Astrocyte (in vitro differentiated cells and primary cell): Measurements from ENCODE around the gene CACNA1F. TPM values are rescaled to one million over a fixed set of nuclear protein-coding genes. Genes with fewer than 3 reads are reported as not detected.

ENCODE experiments used
- DNase-seq: peaks from one replicate; pipeline ENCODE4 v3.0.0-alpha.2; 2010; ENCODE audit warnings: low read depth
- FAIRE-seq: peaks from 2 replicates; lab custom pipeline; 2011; peaks lifted over from hg19 to GRCh38; lab: Jason Lieb, UNC
- H2AFZ ChIP-seq: 2 replicates; pipeline ENCODE4 v1.6.0; 2012; ENCODE audit warnings: low read depth, low read length, inconsistent platforms
- H3K27ac ChIP-seq: 2 replicates; pipeline ENCODE4 v1.5.1; 2011; ENCODE audit warnings: low read depth, low read length, inconsistent platforms
- H3K27me3 ChIP-seq: 2 replicates; pipeline ENCODE4 v1.6.0; 2011; ENCODE audit warnings: low read length, inconsistent platforms; ENCODE audit not compliant: insufficient read depth
- H3K36me3 ChIP-seq: 2 replicates; pipeline ENCODE4 v1.5.1; 2011; ENCODE audit warnings: low read length, inconsistent platforms; ENCODE audit not compliant: insufficient read depth
- H3K4me1 ChIP-seq: 2 replicates; pipeline ENCODE4 v1.5.1; 2011; ENCODE audit warnings: low read length, inconsistent platforms; ENCODE audit not compliant: insufficient read depth
- H3K4me2 ChIP-seq: 2 replicates; pipeline ENCODE4 v1.6.0; 2012; ENCODE audit warnings: low read length, inconsistent platforms
- H3K4me3 ChIP-seq: 2 replicates; pipeline ENCODE4 v1.5.1; 2011; ENCODE audit warnings: low read depth, mild to moderate bottlenecking, low read length, inconsistent platforms; ENCODE audit not compliant: insufficient read depth
- H3K79me2 ChIP-seq: 2 replicates; pipeline ENCODE4 v1.6.0; 2012; ENCODE audit warnings: mild to moderate bottlenecking, low read length, inconsistent platforms; ENCODE audit not compliant: insufficient read depth
- H3K9ac ChIP-seq: 2 replicates; pipeline ENCODE4 v1.6.0; 2012; ENCODE audit warnings: mild to moderate bottlenecking, low read length, inconsistent platforms
- H3K9me3 ChIP-seq: 2 replicates; pipeline ENCODE4 v1.5.1; 2012; ENCODE audit warnings: low read depth, mild to moderate bottlenecking, low read length, inconsistent platforms; ENCODE audit not compliant: insufficient read depth
- H4K20me1 ChIP-seq: 2 replicates; pipeline ENCODE4 v1.6.0; 2012; ENCODE audit warnings: low read length, inconsistent platforms; ENCODE audit not compliant: insufficient read depth
- H3K27ac Mint-ChIP-seq: one replicate; pipeline ENCODE4 v1.8.0; 2021; ENCODE audit warnings: mild to moderate bottlenecking, mixed read lengths; ENCODE audit not compliant: unreplicated experiment
- H3K27me3 Mint-ChIP-seq: one replicate; pipeline ENCODE4 v1.8.0; 2021; ENCODE audit warnings: low read depth, mixed read lengths; ENCODE audit not compliant: unreplicated experiment
- H3K36me3 Mint-ChIP-seq: one replicate; pipeline ENCODE4 v1.8.0; 2021; ENCODE audit warnings: low read depth, mixed read lengths; ENCODE audit not compliant: unreplicated experiment
- H3K4me1 Mint-ChIP-seq: one replicate; pipeline ENCODE4 v1.8.0; 2021; ENCODE audit warnings: low read depth, mixed read lengths; ENCODE audit not compliant: unreplicated experiment
- H3K4me3 Mint-ChIP-seq: one replicate; pipeline ENCODE4 v1.8.0; 2021; ENCODE audit warnings: mild to moderate bottlenecking, moderate library complexity, mixed read lengths; ENCODE audit not compliant: unreplicated experiment
- H3K9me3 Mint-ChIP-seq: one replicate; pipeline ENCODE4 v1.8.0; 2021; ENCODE audit warnings: mild to moderate bottlenecking, mixed read lengths; ENCODE audit not compliant: unreplicated experiment
- CTCF ChIP-seq: IDR thresholded peaks from 2 replicates; pipeline ENCODE4 v1.5.1; 2011; ENCODE audit warnings: low read depth, mild to moderate bottlenecking, inconsistent platforms, low read length, moderate library complexity; ENCODE audit not compliant: insufficient read depth
- EZH2 ChIP-seq: IDR thresholded peaks from 2 replicates; pipeline ENCODE4 v1.6.1; 2012; ENCODE audit warnings: mild to moderate bottlenecking, low read length, inconsistent platforms; ENCODE audit not compliant: insufficient read depth
- total RNA-seq: library from RNA; stranded (reverse); gene quantifications from 2 replicates; pipeline ENCODE4 v1.2.1, GENCODE V29; 2021

CACNA1F gene
- total RNA-seq, 1 donor from 2014 or later: not detected

DNA sequence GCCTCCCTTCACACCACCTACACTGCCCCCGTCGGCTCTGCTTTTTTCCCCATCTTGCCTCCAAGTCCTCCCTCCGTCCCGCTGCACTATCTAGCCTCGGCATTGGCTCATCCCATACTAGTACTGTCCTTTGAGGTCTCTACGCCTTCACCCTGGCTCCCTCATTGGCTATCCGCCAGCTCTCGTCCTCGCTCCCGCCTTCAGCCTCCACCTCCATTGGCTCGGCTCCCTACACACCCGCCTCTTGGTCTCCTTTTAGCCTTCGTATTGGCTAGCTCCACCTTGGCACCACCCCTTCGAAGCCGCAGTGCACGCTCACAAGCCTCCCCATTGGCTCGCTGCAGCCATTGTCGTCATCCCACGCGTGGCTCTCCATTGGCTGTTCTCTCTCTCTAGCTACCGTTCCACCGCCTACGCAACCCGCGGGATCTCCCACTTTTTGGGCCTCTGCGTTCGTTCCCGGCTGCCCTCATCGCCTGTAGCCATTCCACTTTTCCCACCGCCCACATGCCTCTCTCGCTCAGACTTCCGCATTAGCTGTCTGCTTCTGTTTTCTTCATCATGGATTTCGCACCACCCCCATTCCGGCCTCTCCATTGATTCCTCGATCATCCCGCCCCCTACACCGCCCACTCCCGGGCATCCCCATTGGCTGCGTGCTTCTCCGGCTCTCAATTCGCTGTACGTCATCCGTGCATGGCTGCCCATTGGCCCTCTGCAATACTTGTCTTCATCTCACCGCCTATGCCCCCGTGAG lies 36.0 kb upstream of the CACNA1F start:
- peak overlapping the region; percentile 95 for H3K4me3 Mint-ChIP-seq
- Histone ChIP-seq H3K4me3 (peak overlapping the region; percentile 81), H3K79me2 (peaks cover 29% of the 10 kb centered on the region), H3K4me1 (peaks cover 16% of the 10 kb centered on the region), H3K9me3 (no peaks in the 10 kb centered on the region), H2AFZ (peak overlapping the region; percentile 96), H3K27me3 (no peaks in the 10 kb centered on the region), H3K9ac (peak overlapping the region; percentile 98), H3K27ac (peak overlapping the region; percentile 99), H3K36me3 (no peaks in the 10 kb centered on the region), H4K20me1 (peaks cover 21% of the 10 kb centered on the region), H3K4me2 (peak overlapping the region; percentile 87)
- peaks cover 11% of the 10 kb centered on the region for H3K4me1 Mint-ChIP-seq
- no peaks in the 10 kb centered on the region for H3K36me3 Mint-ChIP-seq
- TF ChIP-seq CTCF (no peak), EZH2 (no peak)
- peak; percentile 96 for DNase-seq
- H3K27me3 Mint-ChIP-seq: no peaks in the 10 kb centered on the region
- H3K27ac Mint-ChIP-seq: peak overlapping the region; percentile 100
- peak; percentile 78 for FAIRE-seq
- no peaks in the 10 kb centered on the region for H3K9me3 Mint-ChIP-seq

- H3K9ac ChIP-seq: peak overlapping the region; percentile 98
- DNase-seq: no peak
- TF ChIP-seq EZH2 (no peak), CTCF (no peak)
- peak overlapping the region; percentile 99 for H3K27ac ChIP-seq
- H3K27me3 ChIP-seq: no peaks in the 10 kb centered on the region
- H3K36me3 ChIP-seq: no peaks in the 10 kb centered on the region
- peak; percentile 13 for FAIRE-seq
- H3K4me1 ChIP-seq: peaks cover 16% of the 10 kb centered on the region
- H3K79me2 ChIP-seq: peaks cover 29% of the 10 kb centered on the region
- Mint-ChIP-seq H3K27ac (peak overlapping the region; percentile 100), H3K9me3 (no peaks in the 10 kb centered on the region), H3K36me3 (no peaks in the 10 kb centered on the region), H3K4me3 (peak overlapping the region; percentile 95), H3K27me3 (peaks cover 2% of the 10 kb centered on the region), H3K4me1 (peaks cover 11% of the 10 kb centered on the region)
- H4K20me1 ChIP-seq: peaks cover 19% of the 10 kb centered on the region
- no peaks in the 10 kb centered on the region for H3K9me3 ChIP-seq
- H3K4me3 ChIP-seq: peak overlapping the region; percentile 81
- H2AFZ ChIP-seq: peak overlapping the region; percentile 79
- peak overlapping the region; percentile 87 for H3K4me2 ChIP-seq
Measured at GRCh38 chrX:49268702-49269009, 35.5 kb upstream of the CACNA1F start.
